Gastroesophageal sphincter (tissue), 4 donors: ENCODE results near the gene TP73. TPM values are rescaled to one million over a fixed set of nuclear protein-coding genes. Genes with fewer than 3 reads are reported as not detected.

Experiments used
- ATAC-seq: fragments of 150-250 bp; one replicate; pipeline ENCODE4 v1.9.1; 2016; ENCODE audit warnings: mild to moderate bottlenecking, moderate library complexity
- H3K27ac ChIP-seq, 4 donors: fragments of 200-600 bp; sonication (generic) in 3 of 4; 1 replicate in 3 of 4; 2 replicates in 1 of 4; pipeline ENCODE4 v1.5.1; 2016 to 2019
- H3K27me3 ChIP-seq: fragments of 200-600 bp; sonication (generic); one replicate; pipeline ENCODE4 v1.5.1; 2019
- H3K36me3 ChIP-seq, 2 donors: fragments of 200-600 bp; sonication (generic); one replicate each; pipeline ENCODE4 v1.5.1; 2019; ENCODE audit warnings: control low read depth in 1 of 2
- H3K4me1 ChIP-seq, 3 donors: fragments of 200-600 bp; sonication (generic); 1 replicate in 2 of 3; 2 replicates in 1 of 3; pipeline ENCODE4 v1.5.1; 2016 to 2019; ENCODE audit warnings: control low read depth in 2 of 3
- H3K4me3 ChIP-seq, 2 donors: fragments of 200-600 bp; sonication (generic); one replicate each; pipeline ENCODE4 v1.5.1; 2019; ENCODE audit warnings: mild to moderate bottlenecking in 1 of 2, moderate library complexity in 1 of 2
- H3K9me3 ChIP-seq, 3 donors: fragments of 200-600 bp; sonication (generic); one replicate each; pipeline ENCODE4 v1.5.1; 2017 to 2019; ENCODE audit warnings: control low read depth in 2 of 3
- CTCF ChIP-seq, 4 experiments: fragments of 200-600 bp in 2 of 4; fragments of 450-650 bp in 2 of 4; sonication (generic) in 1 of 4; IDR thresholded peaks; one replicate each; pipeline ENCODE4 v1.5.1; 2017 to 2019; ENCODE audit warnings: antibody characterized with exemption in 4 of 4, mild to moderate bottlenecking in 2 of 4, moderate library complexity in 2 of 4
- EP300 ChIP-seq: sonication (generic); formaldehyde crosslinking; IDR thresholded peaks from one replicate; pipeline ENCODE4 v1.6.1; 2017; ENCODE audit warnings: antibody characterized with exemption, mild to moderate bottlenecking
- POLR2A ChIP-seq, 2 donors: fragments of 450-650 bp; IDR thresholded peaks; one replicate each; pipeline ENCODE4 v1.6.1; 2017; ENCODE audit warnings: antibody characterized with exemption in 2 of 2, mild to moderate bottlenecking in 2 of 2, moderate library complexity in 1 of 2
- POLR2AphosphoS5 ChIP-seq: sonication (generic); formaldehyde crosslinking; IDR thresholded peaks from one replicate; pipeline ENCODE4 v1.6.1; 2017; ENCODE audit warnings: antibody characterized with exemption
- WGBS, 2 donors: methylation state at CpG; one replicate each; pipeline ENCODE4 v1.1.5; 2018; ENCODE audit warnings: low coverage in 1 of 2; 5-methylcytosine and 5-hydroxymethylcytosine counted together
- small RNA-seq, 4 donors: library from RNA; depleted of rRNA; stranded (forward); fragments of <200 nt; gene quantifications; one replicate each; pipeline ENCODE3, GENCODE V24; 2016
- total RNA-seq, 4 donors: library from RNA; depleted of rRNA; stranded (reverse); fragments of >200 nt; gene quantifications; one replicate each; pipeline ENCODE4 v1.1.0, GENCODE V29; 2016

Gene TP73
- total RNA-seq, 4 donors from 2014 or later = 0.19 to 0.22 TPM; not detected in 2

- Histone ChIP-seq H3K27me3 (no peaks in the 10 kb centered on the region), H3K4me1 (peaks cover 0 to 15% (median 0%) of the 10 kb centered on the region in 3 donors), H3K4me3 (no peak overlapping the region), H3K9me3 (no peaks in the 10 kb centered on the region), H3K36me3 (peaks cover 0 to 98% of the 10 kb centered on the region in 2 donors), H3K27ac (no peak overlapping the region)
- no peak for ATAC-seq
- WGBS, 2 donors = 87 to 100% methylated on average over 2 to 10 of the region's 30 CpGs
- TF ChIP-seq EP300 (no peak), POLR2AphosphoS5 (no peak), POLR2A (IDR thresholded peaks at IDR 0.05) (no peak), CTCF (IDR thresholded peaks at IDR 0.05) (no peak)
Measured at GRCh38 chr1:3783651-3784474, 131.5 kb downstream of the TP73 start.

GRCh38 chr1:3785045-3785444 is 132.7 kb downstream of the TP73 start:
- ATAC-seq = no peak
- H3K4me1 ChIP-seq = peaks cover 0 to 27% (median 0%) of the 10 kb centered on the region in 3 donors
- H3K4me3 ChIP-seq = no peak overlapping the region
- H3K27me3 ChIP-seq = no peaks in the 10 kb centered on the region
- H3K27ac ChIP-seq = no peak overlapping the region
- no peaks in the 10 kb centered on the region for H3K9me3 ChIP-seq
- TF ChIP-seq POLR2A (IDR thresholded peaks at IDR 0.05) (no peak), CTCF (IDR thresholded peaks at IDR 0.05) (no peak), EP300 (no peak), POLR2AphosphoS5 (no peak)
- 74% methylated on average over 8 of the region's 13 CpGs; no CpG with 5 or more reads in 1 of the 2 donors for WGBS, 2 donors
- peaks cover 0 to 98% of the 10 kb centered on the region in 2 donors for H3K36me3 ChIP-seq

GRCh38 chr1:3785456-3786157 is 133.3 kb downstream of the TP73 start:
- Histone ChIP-seq H3K27me3 (no peaks in the 10 kb centered on the region), H3K36me3 (peaks cover 0 to 98% of the 10 kb centered on the region in 2 donors), H3K4me1 (peaks cover 0 to 32% (median 0%) of the 10 kb centered on the region in 3 donors), H3K9me3 (no peaks in the 10 kb centered on the region), H3K27ac (no peak overlapping the region), H3K4me3 (no peak overlapping the region)
- TF ChIP-seq POLR2AphosphoS5 = no peak
- peak in 3 of 4 experiments; percentile 4 to 49 (median 17) for TF ChIP-seq CTCF (IDR thresholded peaks at IDR 0.05)
- 55 to 68% methylated on average over 5 to 11 of the region's 14 CpGs for WGBS, 2 donors
- no peak for ATAC-seq

Small RNAs within 50 kb of the gene (small RNA-seq; reads per million reads assigned to genes)
- gene RF02197 (0 reads per million in 4 donors), gene RN7SL574P (0 to 0.64 (median 0) reads per million in 4 donors)

Other genes starting within 250 kb of the TP73 start
- gene ARHGEF16, start 197.9 kb upstream of the TP73 start, total RNA-seq = 1 to 10 TPM in 1 of 4 donors, under 1 TPM in 3; 0.54 to 2.3 (median 0.87) TPM
- 10 to 100 TPM in 2 of 4 donors, 1 to 10 TPM in 2; 4.7 to 15.5 (median 10.8) TPM for gene MEGF6, start 41.0 kb upstream of the TP73 start, total RNA-seq
- 10 to 100 TPM; 38.2 to 52.1 (median 46.6) TPM for gene TPRG1L, start 27.5 kb upstream of the TP73 start, total RNA-seq
- 10 to 100 TPM; 10.3 to 21.7 (median 14.5) TPM for gene WRAP73, start 2.4 kb upstream of the TP73 start, total RNA-seq
- not detected for gene CCDC27, start 99.9 kb downstream of the TP73 start, total RNA-seq
- 1 to 10 TPM in 3 of 4 donors, not detected in 1; 2.6 to 8.4 (median 4.7) TPM for gene SMIM1, start 120.2 kb downstream of the TP73 start, total RNA-seq
- gene LRRC47, start 144.0 kb downstream of the TP73 start, total RNA-seq = 10 to 100 TPM; 36.5 to 47.9 (median 46.5) TPM
- gene CEP104, start 204.7 kb downstream of the TP73 start, total RNA-seq = 10 to 100 TPM; 29.3 to 78.2 (median 41.8) TPM
- gene DFFB, start 205.0 kb downstream of the TP73 start, total RNA-seq = 10 to 100 TPM in 1 of 4 donors, 1 to 10 TPM in 3; 1.9 to 14.6 (median 7.7) TPM
- 10 to 100 TPM; 16.4 to 35.3 (median 26.7) TPM for gene C1orf174, start 247.8 kb downstream of the TP73 start, total RNA-seq